ENCODE results near the gene STX18.

STX18 gene

DNA sequence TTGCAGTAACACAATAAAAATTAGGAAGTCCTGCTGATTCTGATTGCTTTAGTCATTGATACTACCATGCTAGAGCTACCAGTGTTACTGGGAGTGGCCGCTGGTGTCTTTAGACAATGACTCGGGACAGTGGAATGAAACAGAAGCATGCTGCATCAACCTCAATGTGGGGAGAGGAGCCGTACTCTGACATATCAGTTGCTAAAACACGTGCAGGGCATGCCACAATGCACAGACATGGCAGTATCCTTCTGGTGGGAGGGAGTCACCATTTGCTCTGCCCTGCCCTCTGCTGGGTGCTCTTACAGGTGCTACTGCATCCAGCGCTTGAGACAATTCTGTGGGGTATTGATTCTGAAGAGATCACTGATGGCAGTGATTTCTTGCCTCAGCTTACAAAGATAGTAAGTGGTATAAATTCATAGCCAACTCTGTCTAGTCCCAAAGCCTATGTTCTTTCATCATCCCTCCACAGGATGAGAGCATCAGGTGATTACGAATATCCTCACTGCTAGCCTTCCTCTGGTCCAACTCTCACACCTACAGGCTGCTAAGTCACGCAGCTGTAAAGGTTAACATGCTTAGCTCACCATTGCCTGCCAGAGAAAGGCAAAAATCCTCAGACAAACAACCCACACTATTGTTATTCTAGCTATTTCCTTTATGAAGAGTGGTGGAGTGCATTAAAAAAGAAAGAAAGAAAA lies 111.2 kb downstream of the STX18 start:
- peaks cover 27% of the 10 kb centered on the region for H3K36me3 ChIP-seq (ENCODE audit: insufficient read depth, low read length)
- H3K4me2 ChIP-seq (ENCODE audit: low read length) = peak overlapping the region; percentile 13
- no peaks in the 10 kb centered on the region for H3K27me3 ChIP-seq (ENCODE audit: control insufficient read depth, insufficient read depth, low read length)
- H3K9ac ChIP-seq (ENCODE audit: low read depth, low read length) = no peak overlapping the region
- peaks cover 15% of the 10 kb centered on the region for H3K4me1 ChIP-seq (ENCODE audit: control insufficient read depth, insufficient read depth, low read length)
- H3K4me3 ChIP-seq (ENCODE audit: low read length) = no peak overlapping the region
- no peaks in the 10 kb centered on the region for H3K9me3 ChIP-seq (replicated peaks; ENCODE audit: low read length)

- H3K9ac ChIP-seq (ENCODE audit: low read depth, low read length) = no peak overlapping the region
- H3K4me3 ChIP-seq (ENCODE audit: low read length) = no peak overlapping the region
- peaks cover 15% of the 10 kb centered on the region for H3K4me1 ChIP-seq (ENCODE audit: control insufficient read depth, insufficient read depth, low read length)
- peaks cover 22% of the 10 kb centered on the region for H3K36me3 ChIP-seq (ENCODE audit: insufficient read depth, low read length)
- no peaks in the 10 kb centered on the region for H3K27me3 ChIP-seq (ENCODE audit: control insufficient read depth, insufficient read depth, low read length)
- no peak overlapping the region for H3K4me2 ChIP-seq (ENCODE audit: low read length)
- H3K9me3 ChIP-seq (replicated peaks; ENCODE audit: low read length) = no peaks in the 10 kb centered on the region
Measured at GRCh38 chr4:4428966-4429875, 112.6 kb downstream of the STX18 start.

DNA sequence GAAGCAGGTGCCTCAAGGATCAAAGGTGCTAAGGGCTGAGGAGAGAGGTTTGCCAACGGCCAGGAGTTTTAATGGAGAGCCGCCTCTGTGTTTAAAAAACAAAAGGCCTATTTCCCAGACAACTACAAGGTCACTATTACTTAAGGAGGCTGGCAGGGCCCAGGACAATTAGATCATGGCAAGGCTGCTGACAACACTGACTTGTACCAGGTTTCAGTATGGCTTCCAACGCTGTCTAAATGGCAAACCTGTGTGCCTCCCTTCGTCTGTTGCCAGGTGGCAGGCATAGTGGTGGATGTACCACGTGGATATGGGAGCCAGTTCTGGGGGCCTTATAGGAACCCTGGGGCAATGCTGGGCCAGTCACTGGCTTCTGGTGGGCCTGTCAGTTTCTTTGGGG lies 114.0 kb downstream of the STX18 start:
- H3K27me3 ChIP-seq (ENCODE audit: control insufficient read depth, insufficient read depth, low read length) = no peaks in the 10 kb centered on the region
- no peak overlapping the region for H3K4me3 ChIP-seq (ENCODE audit: low read length)
- no peak overlapping the region for H3K9ac ChIP-seq (ENCODE audit: low read depth, low read length)
- H3K4me1 ChIP-seq (ENCODE audit: control insufficient read depth, insufficient read depth, low read length) = peaks cover 15% of the 10 kb centered on the region
- H3K4me2 ChIP-seq (ENCODE audit: low read length) = no peak overlapping the region
- H3K9me3 ChIP-seq (replicated peaks; ENCODE audit: low read length) = no peaks in the 10 kb centered on the region
- peaks cover 24% of the 10 kb centered on the region for H3K36me3 ChIP-seq (ENCODE audit: insufficient read depth, low read length)

DNA sequence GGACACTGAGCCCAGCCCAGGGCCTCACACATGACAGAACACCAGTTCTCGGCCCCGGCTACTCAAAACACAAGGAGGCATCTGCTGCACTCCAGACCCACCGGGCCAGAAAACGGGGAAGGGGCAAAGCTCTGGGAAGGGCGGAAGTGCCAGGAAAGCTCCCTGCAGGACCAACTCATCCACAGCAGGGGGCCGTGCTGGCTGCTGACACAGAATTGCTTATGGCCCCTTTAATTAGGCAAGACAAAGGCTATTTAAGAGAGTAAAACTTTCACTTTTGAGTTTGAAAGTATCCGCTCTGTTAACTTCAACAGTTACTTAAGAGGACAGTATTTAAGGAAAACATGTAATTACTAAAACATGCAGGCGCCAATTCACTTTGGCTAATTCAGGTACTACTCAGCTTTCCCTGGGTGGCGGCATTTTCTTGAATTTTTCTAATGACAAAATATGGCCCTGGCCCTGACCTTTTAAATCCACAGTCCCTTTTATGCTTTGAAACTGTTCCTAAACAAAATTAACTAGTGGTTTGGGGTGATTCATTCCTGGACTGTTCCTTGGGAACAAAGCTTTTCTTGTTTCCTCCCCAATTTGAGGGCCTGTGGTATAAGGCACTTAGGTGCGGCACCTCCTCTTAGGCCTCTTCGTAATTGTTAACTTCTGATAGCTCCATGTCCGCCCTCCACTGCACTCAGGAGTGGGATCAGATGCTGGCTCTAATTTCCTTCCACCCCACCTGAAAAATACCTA lies 114.6 kb downstream of the STX18 start:
- Histone ChIP-seq H3K9me3 (replicated peaks; ENCODE audit: low read length) (no peaks in the 10 kb centered on the region), H3K27me3 (ENCODE audit: control insufficient read depth, insufficient read depth, low read length) (no peaks in the 10 kb centered on the region), H3K36me3 (ENCODE audit: insufficient read depth, low read length) (peaks cover 25% of the 10 kb centered on the region), H3K9ac (ENCODE audit: low read depth, low read length) (no peak overlapping the region), H3K4me1 (ENCODE audit: control insufficient read depth, insufficient read depth, low read length) (peaks cover 15% of the 10 kb centered on the region), H3K4me2 (ENCODE audit: low read length) (no peak overlapping the region), H3K4me3 (ENCODE audit: low read length) (no peak overlapping the region)

DNA sequence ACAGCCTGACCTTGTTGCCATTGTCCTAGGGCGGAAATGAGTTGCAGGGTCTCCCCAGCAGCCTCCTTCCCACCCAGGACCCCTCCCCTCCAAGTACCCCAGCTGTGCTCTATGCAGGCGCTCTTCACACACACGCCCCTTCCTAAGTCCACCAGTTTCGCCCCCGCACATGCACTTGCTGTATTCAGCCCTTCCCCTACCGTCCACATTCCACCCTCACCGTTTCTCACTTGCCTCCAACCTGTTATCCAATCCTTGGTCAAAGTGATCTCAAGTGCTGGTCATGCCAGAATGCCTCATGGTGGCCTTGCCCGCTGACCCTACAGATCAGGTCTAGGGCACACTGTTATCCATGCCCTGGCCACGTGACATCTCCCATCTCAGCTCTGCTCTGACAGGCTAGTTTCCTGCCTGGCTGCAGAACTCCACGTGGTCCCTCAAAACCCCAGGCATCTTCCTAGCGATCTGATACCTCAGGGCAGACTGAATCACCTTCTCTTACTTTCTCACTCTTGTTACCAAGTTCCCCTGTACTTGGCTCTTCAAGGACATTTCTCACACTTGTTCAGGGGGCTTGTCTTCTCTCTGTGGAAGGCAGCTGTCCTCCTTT lies 115.2 kb downstream of the STX18 start:
- H3K27me3 ChIP-seq (ENCODE audit: control insufficient read depth, insufficient read depth, low read length) = no peaks in the 10 kb centered on the region
- no peak overlapping the region for H3K4me3 ChIP-seq (ENCODE audit: low read length)
- H3K4me2 ChIP-seq (ENCODE audit: low read length) = no peak overlapping the region
- H3K9me3 ChIP-seq (replicated peaks; ENCODE audit: low read length) = no peaks in the 10 kb centered on the region
- H3K36me3 ChIP-seq (ENCODE audit: insufficient read depth, low read length) = peaks cover 30% of the 10 kb centered on the region
- peaks cover 15% of the 10 kb centered on the region for H3K4me1 ChIP-seq (ENCODE audit: control insufficient read depth, insufficient read depth, low read length)
- no peak overlapping the region for H3K9ac ChIP-seq (ENCODE audit: low read depth, low read length)

DNA sequence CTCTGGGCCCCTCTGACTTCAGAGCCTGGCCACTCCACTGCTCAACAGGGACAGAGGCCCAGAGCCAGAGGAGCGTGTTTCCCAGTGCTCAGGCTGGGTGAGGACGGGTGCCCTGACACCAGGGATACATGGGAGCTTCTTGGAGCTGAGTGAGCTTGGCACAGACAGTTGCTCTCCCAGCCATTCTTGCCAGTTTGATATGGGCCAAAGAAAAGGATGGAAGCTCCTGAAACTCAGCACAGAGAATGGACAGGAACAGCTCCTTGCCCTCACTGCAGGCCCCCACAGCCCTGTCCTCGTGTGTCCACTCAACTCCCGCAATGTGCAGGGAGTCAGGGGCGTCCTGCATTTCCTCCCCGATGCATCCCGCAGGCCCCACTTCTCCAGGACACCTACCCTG lies 116.2 kb downstream of the STX18 start:
- Histone ChIP-seq H3K9ac (ENCODE audit: low read depth, low read length) (no peak overlapping the region), H3K9me3 (replicated peaks; ENCODE audit: low read length) (no peaks in the 10 kb centered on the region), H3K4me1 (ENCODE audit: control insufficient read depth, insufficient read depth, low read length) (peaks cover 10% of the 10 kb centered on the region), H3K4me2 (ENCODE audit: low read length) (no peak overlapping the region), H3K4me3 (ENCODE audit: low read length) (no peak overlapping the region), H3K27me3 (ENCODE audit: control insufficient read depth, insufficient read depth, low read length) (no peaks in the 10 kb centered on the region), H3K36me3 (ENCODE audit: insufficient read depth, low read length) (peaks cover 39% of the 10 kb centered on the region)

DNA sequence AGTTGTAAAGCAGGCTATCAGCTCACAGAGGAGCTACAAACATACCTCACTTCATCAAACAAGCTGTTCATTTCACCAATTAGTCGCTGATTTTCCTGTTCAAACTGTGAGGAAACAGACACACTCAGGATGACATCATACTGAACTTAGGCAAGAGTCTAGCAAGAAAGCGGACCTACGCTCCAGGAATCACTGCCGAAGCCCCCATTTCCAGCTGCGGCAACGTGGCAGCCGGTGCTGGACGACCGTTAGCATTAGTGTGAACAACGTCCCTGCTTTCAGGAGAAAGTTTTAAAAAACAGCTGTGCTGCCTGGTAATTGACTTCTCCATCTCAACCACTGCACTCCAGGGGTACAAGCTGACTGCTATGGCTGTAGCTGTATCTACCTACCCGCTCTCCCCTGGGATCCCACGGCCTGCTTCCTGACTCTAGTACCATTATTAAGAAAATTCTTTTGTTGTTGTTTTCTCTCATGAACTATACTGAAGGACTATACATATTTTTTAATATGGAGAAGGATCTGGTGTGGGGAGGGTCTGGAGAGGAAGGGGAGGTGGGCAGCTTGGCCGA lies 116.6 kb downstream of the STX18 start:
- peaks cover 44% of the 10 kb centered on the region for H3K36me3 ChIP-seq (ENCODE audit: insufficient read depth, low read length)

DNA sequence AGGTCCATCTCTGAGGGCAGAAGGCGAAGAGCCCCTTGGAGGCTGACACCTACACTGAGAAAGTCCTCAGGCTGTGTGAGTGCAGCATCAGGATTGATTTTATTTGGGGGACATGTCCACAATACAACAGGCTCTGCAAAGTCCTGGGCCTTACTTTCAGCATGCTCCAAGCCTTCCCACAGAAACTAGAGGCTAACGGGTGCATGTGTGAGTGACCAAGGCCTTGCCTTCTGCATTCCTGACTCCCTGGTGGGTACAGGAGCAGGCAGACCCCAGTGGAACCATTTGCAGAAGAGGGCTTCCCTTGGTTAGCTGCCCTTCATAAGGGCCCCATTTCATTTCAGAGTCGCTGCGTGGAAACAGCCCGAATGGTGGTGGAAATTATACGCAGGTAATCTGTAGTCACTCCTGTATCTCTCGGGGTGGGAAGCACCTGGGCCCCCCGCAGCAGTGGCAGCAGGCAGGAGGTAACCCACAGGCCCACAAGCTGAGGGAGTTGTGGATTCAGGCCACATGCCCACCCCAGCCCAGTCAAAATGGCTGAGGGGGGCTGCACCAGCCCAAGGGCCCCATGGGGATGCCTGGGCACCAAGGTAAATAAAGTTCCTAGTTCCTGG lies 117.2 kb downstream of the STX18 start:
- H3K36me3 ChIP-seq (ENCODE audit: insufficient read depth, low read length) = peaks cover 48% of the 10 kb centered on the region
- H3K4me2 ChIP-seq (ENCODE audit: low read length) = no peak overlapping the region
- no peaks in the 10 kb centered on the region for H3K27me3 ChIP-seq (ENCODE audit: control insufficient read depth, insufficient read depth, low read length)
- H3K9me3 ChIP-seq (replicated peaks; ENCODE audit: low read length) = no peaks in the 10 kb centered on the region
- no peak overlapping the region for H3K4me3 ChIP-seq (ENCODE audit: low read length)
- H3K9ac ChIP-seq (ENCODE audit: low read depth, low read length) = no peak overlapping the region
- H3K4me1 ChIP-seq (ENCODE audit: control insufficient read depth, insufficient read depth, low read length) = no peaks in the 10 kb centered on the region

More for the DNA sequence above, 116.6 kb downstream of the STX18 start:
- no peak overlapping the region for H3K9ac ChIP-seq (ENCODE audit: low read depth, low read length)
- H3K4me3 ChIP-seq (ENCODE audit: low read length) = no peak overlapping the region
- H3K27me3 ChIP-seq (ENCODE audit: control insufficient read depth, insufficient read depth, low read length) = no peaks in the 10 kb centered on the region
- no peak overlapping the region for H3K4me2 ChIP-seq (ENCODE audit: low read length)
- no peaks in the 10 kb centered on the region for H3K9me3 ChIP-seq (replicated peaks; ENCODE audit: low read length)
- peaks cover 5% of the 10 kb centered on the region for H3K4me1 ChIP-seq (ENCODE audit: control insufficient read depth, insufficient read depth, low read length)

DNA sequence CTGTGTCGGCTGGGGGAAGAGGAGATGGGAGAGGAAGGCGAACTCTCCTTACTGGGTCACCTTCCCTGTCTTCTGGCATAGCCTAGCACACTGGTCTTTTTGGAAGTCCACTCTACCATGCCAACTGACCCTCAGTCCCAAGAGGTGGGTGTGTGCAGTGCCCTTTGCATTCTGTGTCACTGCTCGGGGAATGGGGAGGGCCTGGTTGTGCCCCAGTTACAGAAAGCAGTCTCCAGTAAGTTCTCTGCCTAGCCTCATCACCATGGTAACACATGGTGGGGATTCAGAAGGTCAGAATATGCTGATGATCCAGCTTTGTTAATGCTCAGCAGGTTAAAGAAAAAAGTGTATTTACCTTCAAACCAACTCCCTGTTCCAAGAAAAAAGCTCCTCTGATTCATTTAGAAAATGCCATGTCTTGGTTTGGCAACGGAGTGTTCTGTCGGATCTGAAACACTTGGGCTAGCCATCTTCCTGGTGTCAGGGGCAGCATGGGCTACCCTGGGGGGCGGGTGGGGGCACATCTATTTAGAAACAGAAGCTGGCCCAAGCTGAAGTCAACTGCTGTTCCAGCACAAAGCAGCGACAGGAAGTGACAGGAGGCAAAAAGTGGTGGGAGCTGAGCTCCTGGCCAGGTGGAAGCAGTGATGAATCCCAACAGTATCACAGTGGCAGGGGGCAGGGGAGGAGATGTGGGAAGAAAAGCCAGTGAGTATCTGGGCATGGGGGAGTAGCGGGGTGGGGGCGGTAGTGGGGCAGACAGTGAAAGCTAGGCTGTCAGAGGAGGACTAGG lies 117.9 kb downstream of the STX18 start:
- no peak overlapping the region for H3K4me2 ChIP-seq (ENCODE audit: low read length)
- H3K9me3 ChIP-seq (replicated peaks; ENCODE audit: low read length) = no peaks in the 10 kb centered on the region
- H3K4me1 ChIP-seq (ENCODE audit: control insufficient read depth, insufficient read depth, low read length) = no peaks in the 10 kb centered on the region
- no peak overlapping the region for H3K4me3 ChIP-seq (ENCODE audit: low read length)
- H3K9ac ChIP-seq (ENCODE audit: low read depth, low read length) = no peak overlapping the region
- no peaks in the 10 kb centered on the region for H3K27me3 ChIP-seq (ENCODE audit: control insufficient read depth, insufficient read depth, low read length)
- peaks cover 53% of the 10 kb centered on the region for H3K36me3 ChIP-seq (ENCODE audit: insufficient read depth, low read length)

DNA sequence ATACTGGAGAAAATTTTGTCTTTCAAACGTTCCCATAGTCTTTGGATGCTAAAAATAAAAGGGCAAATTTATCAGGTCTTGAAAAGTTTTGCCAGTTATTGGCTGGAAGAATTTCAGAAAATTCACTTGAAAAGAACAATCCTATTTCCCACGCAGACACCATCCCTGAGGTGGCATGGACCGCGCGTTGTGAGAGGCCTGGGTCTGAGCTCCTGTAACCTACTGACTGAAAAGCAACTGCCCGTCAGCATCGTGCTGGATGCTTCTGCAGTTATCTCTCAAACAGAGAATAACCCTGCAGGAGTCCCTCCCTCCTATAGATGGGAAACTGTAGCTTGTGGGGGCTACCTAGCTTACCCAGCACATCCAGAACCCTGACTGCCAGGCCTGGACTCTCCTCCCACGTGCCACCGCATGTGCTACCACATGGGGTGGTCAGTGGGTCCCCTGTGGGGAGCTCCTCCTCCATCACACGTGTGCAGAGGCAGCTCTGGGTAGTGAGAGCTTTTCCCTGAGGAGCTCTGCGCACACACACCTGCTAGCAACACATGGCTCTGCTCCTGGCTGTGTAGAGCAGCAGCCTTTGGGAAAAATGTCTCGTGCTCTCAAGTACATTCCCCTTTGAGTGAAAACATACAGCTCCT lies 118.9 kb downstream of the STX18 start:
- H3K4me2 ChIP-seq (ENCODE audit: low read length) = no peak overlapping the region
- H3K9ac ChIP-seq (ENCODE audit: low read depth, low read length) = no peak overlapping the region
- peaks cover 52% of the 10 kb centered on the region for H3K36me3 ChIP-seq (ENCODE audit: insufficient read depth, low read length)

More for the DNA sequence above, 118.9 kb downstream of the STX18 start:
- Histone ChIP-seq H3K27me3 (ENCODE audit: control insufficient read depth, insufficient read depth, low read length) (no peaks in the 10 kb centered on the region), H3K4me3 (ENCODE audit: low read length) (no peak overlapping the region), H3K9me3 (replicated peaks; ENCODE audit: low read length) (no peaks in the 10 kb centered on the region), H3K4me1 (ENCODE audit: control insufficient read depth, insufficient read depth, low read length) (no peaks in the 10 kb centered on the region)

Data from skeletal muscle satellite cell (primary cell).